GM21717 (cell line): Measurements from ENCODE around the gene LTB4R2.
"Not testable (repeated sequence)": the region's sequence is repeated elsewhere in the genome, so short reads cannot be mapped to it uniquely, and the experiment has no call there.

ENCODE experiments used
- ATAC-seq: cut with Tn5 transposase; IDR thresholded peaks from one replicate; pipeline ENCODE4 v1.9.1; 2021; ENCODE audit warnings: mild to moderate bottlenecking, moderate library complexity; ENCODE audit not compliant: unreplicated experiment

The LTB4R2 gene

DNA sequence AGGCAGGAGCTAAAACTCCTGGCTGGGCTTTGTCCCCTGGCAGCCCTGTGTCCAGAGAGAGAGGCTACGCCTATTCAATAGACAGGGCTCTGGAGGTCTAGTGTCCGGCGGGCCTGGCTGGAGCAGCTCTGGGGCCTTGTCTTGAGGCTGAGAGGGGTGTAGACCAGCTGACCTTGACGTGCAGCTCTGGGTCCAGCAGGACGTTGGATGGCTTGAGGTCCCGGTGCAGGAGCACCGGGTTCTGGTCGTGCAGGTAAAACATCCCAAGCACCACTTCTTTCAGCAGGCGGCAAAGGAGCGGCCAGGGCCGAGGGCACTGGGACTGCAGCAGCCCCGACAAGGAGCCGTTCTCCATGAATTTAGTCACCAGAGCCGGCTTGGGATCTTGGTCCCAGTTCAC lies 28.9 kb downstream of the LTB4R2 start:
- no peak for ATAC-seq

DNA sequence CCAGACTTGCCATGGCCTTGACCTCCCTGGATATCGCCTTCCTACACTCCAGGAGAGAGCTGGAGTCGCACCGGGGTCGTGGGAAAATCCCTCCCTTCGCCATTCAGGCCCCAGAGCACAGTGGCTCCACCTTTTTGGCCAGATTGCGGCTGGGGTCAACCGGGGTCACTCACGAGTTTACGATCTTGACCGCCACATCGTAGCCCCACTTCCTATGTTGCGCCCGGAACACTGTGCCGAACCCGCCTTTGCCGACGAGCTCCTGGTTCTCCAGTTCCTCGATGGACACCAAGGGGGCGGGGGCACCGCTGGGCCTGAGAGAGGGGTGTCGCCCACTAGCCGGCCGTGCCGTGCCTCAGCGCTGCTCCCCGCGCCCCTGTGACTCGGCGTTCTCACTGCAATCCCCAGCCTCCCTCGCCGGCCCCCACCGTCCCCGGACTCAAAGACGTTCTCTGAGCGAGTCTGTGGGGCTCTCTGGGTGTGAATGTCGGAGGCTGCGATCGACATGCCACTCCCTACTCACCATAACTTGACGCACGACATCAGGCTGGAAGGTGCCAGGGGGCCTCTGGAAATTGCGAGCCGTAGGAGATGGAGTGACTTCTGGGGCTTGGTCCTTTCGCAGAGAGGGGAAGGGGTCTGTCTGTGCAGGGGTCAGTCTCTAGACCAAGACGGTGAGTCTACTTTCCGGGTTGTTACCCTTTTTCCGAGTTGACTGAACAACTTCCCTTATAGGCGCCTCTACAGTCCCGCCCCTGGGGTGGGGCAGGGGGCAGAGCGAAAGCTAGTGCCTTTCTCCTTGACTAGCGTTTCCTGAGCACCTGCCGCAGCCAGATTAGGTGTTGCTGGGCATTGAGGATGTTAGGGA lies 29.6 kb downstream of the LTB4R2 start, which contains the start of gene RIPK3:
Gene RIPK3, minus strand, starts transcription at position 708 of the 868 bp plus-strand sequence. Its CDS starts 165 bp downstream, at position 543.
- ATAC-seq = peak; percentile 86

- no peak for ATAC-seq
Observed at GRCh38 chr14:24340606-24341005, 30.7 kb downstream of the LTB4R2 start.

GRCh38 chr14:24342889-24343288 lies 32.9 kb downstream of the LTB4R2 start:
- ATAC-seq = no peak

DNA sequence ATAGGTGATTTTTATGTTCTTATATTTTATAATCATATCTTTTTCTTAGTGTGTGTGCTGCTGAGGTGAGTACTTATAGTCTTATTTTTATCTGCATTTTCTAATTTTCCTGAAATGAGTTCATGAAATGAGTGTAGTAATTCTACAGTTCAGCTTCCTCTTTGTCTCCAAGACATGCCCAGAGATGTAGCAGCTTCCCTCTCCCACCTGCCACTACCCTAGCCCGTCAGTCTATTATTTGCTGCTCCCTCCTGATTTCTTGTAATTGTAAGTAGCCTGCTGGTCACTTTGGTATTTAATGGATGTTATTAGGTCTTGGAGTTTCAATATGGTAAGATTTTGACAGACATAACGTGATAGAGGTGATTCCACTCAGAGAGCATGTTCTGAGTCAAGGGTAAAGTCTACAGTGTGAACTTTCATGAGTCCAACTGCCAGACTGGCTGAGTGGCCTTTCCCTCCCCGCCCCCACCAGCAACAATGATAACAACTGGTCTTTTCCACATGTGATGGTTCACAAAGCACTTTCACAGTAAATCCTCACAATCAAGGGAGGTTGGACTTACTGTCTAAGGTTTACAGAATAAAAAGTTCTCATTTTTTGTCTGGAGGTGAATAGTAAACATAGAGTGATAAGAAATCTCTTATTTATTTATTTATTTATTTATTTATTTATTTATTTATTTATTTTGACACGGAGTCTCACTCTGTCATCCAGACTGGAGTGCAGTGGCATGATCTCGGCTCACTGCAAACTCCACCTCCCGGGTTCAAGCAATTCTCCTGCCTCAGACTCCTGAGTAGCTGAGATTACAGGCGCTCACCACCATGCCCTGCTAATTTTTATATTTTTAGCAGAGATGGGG lies 34.1 kb downstream of the LTB4R2 start:
- no peak for ATAC-seq

- no peak for ATAC-seq
Observed at GRCh38 chr14:24347134-24347533, 37.2 kb downstream of the LTB4R2 start.

GRCh38 chr14:24348186-24348585 lies 38.2 kb downstream of the LTB4R2 start:
- no peak for ATAC-seq

DNA sequence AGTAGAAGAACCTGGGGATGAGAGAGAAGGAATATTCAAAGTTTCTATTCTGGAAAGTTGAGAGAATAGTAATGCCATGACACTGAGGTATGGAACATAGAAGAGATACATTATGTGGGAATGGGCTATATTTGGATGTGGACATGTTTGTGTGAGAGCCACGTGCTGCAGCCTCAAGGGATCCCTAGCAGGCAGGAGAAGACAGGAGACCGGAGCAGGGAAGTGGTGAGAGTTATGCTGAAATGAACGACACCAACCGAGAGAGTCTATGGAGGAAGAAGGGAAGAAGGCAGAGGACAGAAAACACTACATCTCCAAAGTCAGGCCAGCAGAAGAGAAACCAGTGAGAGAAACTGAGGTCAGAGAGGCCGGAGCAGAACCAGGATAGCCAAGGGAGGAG lies 39.8 kb downstream of the LTB4R2 start:
- ATAC-seq = no peak

GRCh38 chr14:24351517-24351916 lies 41.6 kb downstream of the LTB4R2 start:
- no peak for ATAC-seq

GRCh38 chr14:24353559-24354481 lies 43.9 kb downstream of the LTB4R2 start:
- no peak for ATAC-seq

DNA sequence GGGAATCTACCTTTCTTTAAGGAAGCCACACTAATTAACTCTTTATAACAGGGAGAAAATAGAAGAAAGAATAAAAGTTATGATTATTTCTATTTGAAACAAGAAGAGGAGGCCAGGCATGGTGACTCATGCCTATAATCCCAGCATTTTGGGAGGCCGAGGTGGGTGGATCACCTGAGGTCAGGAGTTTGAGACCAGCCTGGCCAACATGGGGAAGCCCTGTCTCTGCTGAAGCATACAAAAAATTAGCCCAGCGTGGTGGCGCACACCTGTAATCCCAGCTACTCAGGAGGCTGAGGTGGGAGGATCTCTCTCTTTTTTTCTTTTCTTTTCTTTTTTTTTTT lies 44.5 kb downstream of the LTB4R2 start:
- not testable (repeated sequence) for ATAC-seq

DNA sequence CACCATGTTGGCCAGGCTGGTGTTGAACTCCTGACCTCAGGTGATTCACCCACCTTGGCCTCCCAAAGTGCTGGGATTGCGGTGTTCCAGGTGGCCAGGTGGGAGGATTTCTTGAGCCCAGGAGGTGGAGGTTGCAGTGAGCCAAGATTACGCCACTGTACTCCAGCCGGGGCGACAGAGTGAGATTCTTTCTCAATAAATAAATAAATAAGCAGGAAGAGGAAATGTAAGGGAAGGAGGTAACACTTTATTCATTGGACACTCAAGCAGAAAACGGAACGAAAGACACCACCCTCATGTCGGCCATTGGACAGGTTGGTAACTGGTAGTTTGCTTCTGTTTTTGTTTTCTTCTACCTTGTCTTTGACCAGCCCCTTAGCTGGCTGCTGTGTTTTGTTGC lies 45.1 kb downstream of the LTB4R2 start:
- ATAC-seq = no peak

DNA sequence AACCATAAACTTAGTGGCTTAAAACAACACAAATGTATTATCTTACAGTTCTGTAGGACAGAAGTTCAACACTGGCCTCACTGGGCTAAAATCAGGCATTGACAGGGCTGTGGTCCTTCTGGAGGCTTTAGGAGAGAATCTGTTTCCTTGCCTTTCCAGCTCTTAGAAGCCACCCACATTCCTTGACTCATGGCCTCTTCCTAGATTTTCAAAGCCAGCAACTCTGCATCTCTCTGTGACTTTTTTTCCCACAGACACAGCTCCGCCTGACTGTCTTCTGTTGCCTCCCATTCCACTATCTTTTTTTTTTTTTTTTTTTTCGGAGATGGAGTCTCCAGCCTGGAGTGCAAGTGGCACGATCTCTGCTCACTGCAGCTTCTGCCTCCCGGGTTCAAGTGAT lies 46.3 kb downstream of the LTB4R2 start:
- ATAC-seq = no peak

GRCh38 chr14:24360281-24360680 lies 50.3 kb downstream of the LTB4R2 start:
- ATAC-seq = no peak

- ATAC-seq = no peak
Observed at GRCh38 chr14:24361326-24361725, 51.4 kb downstream of the LTB4R2 start.
